GM12878 (cell line): Measurements from ENCODE around the gene HPSE2. TPM values are rescaled to one million over a fixed set of nuclear protein-coding genes. Genes with fewer than 3 reads are reported as not detected.

ENCODE experiments used
- ATAC-seq: fragments of 200-7000 bp; cut with Tn5 transposase; 3 replicates; pipeline ENCODE4 v1.9.1; 2020; ENCODE audit warnings: mild to moderate bottlenecking, moderate library complexity
- BruUV-seq: library from RNA; stranded (reverse); fragments of 400-500 nt; replicated peaks from 2 replicates; lab custom pipeline; 2021; lab: Mats Ljungman, UMichigan
- CTCF ChIA-PET: fragments of 300-600 bp; sonication (Branson Sonifier 250); formaldehyde crosslinking; extraction: SDS; loops from one replicate; lab custom pipeline; 2021; ENCODE audit warnings: inconsistent platforms; lab: Yijun Ruan, JAX
- POLR2A ChIA-PET: fragments of 350-600 bp; formaldehyde crosslinking; extraction: SDS; loops from one replicate; lab custom pipeline; 2021; ENCODE audit warnings: inconsistent platforms; lab: Charles Lee
- RAD21 ChIA-PET: fragments of 300-600 bp; sonication (Branson Sonifier 250); formaldehyde crosslinking; loops from one replicate; lab custom pipeline; 2023; ENCODE audit warnings: antibody characterized with exemption; ENCODE audit not compliant: unreplicated experiment; lab: Charles Lee
- SMC1A ChIA-PET: fragments of 300-600 bp; sonication (Branson Sonifier 250); formaldehyde crosslinking; loops from one replicate; lab custom pipeline; 2023; ENCODE audit not compliant: unreplicated experiment, uncharacterized antibody; lab: Charles Lee
- DNase-seq: peaks from one replicate; pipeline ENCODE4 v3.0.0-alpha.2; 2011; ENCODE audit warnings: low read depth, low spot score
- FAIRE-seq: peaks from 3 replicates; lab custom pipeline; 2011; peaks lifted over from hg19 to GRCh38; lab: Jason Lieb, UNC
- H2AFZ ChIP-seq: 2 replicates; pipeline ENCODE4 v1.6.0; 2011; ENCODE audit warnings: low read depth, low read length, control low read depth; ENCODE audit not compliant: control insufficient read depth
- H3K27ac ChIP-seq: 2 replicates; pipeline ENCODE4 v1.5.1; 2011; ENCODE audit warnings: control low read depth; ENCODE audit not compliant: control insufficient read depth, insufficient read depth
- H3K27me3 ChIP-seq, 2 experiments: replicated peaks in 1 of 2; 2 replicates each; pipeline versions ENCODE4 v1.6.0 to v1.6.1; 2011; ENCODE audit warnings: low read length in 1 of 2; ENCODE audit not compliant: control insufficient read depth in 2 of 2, insufficient read depth in 2 of 2
- H3K36me3 ChIP-seq, 2 experiments: 2 replicates each; pipeline ENCODE4 v1.5.1; 2011; ENCODE audit warnings: low read length in 1 of 2; ENCODE audit not compliant: control insufficient read depth in 2 of 2, insufficient read depth in 2 of 2
- H3K4me1 ChIP-seq: 2 replicates; pipeline ENCODE4 v1.6.1; 2011; ENCODE audit warnings: mild to moderate bottlenecking, low read length, moderate library complexity, mixed read lengths; ENCODE audit not compliant: control insufficient read depth, insufficient read depth
- H3K4me2 ChIP-seq: 2 replicates; pipeline ENCODE4 v1.6.0; 2011; ENCODE audit warnings: control low read depth; ENCODE audit not compliant: control insufficient read depth, insufficient read depth
- H3K4me3 ChIP-seq: fragments of 200-600 bp; sonication (generic); 2 replicates; pipeline ENCODE4 v1.5.1; 2016
- H3K79me2 ChIP-seq: 2 replicates; pipeline ENCODE4 v1.6.0; 2011; ENCODE audit warnings: low read length; ENCODE audit not compliant: control insufficient read depth, insufficient read depth
- H3K9ac ChIP-seq: 2 replicates; pipeline ENCODE4 v1.8.0; 2011; ENCODE audit warnings: low read length, control low read depth, mixed read lengths; ENCODE audit not compliant: control insufficient read depth, insufficient read depth
- H3K9me3 ChIP-seq: replicated peaks from 3 replicates; pipeline ENCODE4 v1.5.1; 2011; ENCODE audit warnings: mild to moderate bottlenecking, low read length; ENCODE audit not compliant: control insufficient read depth, insufficient read depth
- H4K20me1 ChIP-seq: 2 replicates; pipeline ENCODE4 v1.6.0; 2011; ENCODE audit not compliant: control insufficient read depth, insufficient read depth
- CBFB ChIP-seq: IDR thresholded peaks from 2 replicates; pipeline ENCODE4 v1.6.1; 2016; ENCODE audit warnings: antibody characterized with exemption, low read depth
- ELK1 ChIP-seq: IDR thresholded peaks from 2 replicates; pipeline ENCODE4 v1.6.1; 2012; ENCODE audit warnings: low read depth, low read length, improper control_type of control experiment
- EZH2 ChIP-seq: IDR thresholded peaks from 2 replicates; pipeline ENCODE4 v1.6.1; 2012; ENCODE audit warnings: low read depth, mild to moderate bottlenecking, control low read depth, inconsistent platforms, low read length, borderline replicate concordance; ENCODE audit not compliant: control insufficient read depth
- GABPA ChIP-seq: IDR thresholded peaks from 2 replicates; pipeline ENCODE4 v1.6.1; 2014; ENCODE audit warnings: antibody characterized with exemption, low read depth, mild to moderate bottlenecking, inconsistent platforms
- GATAD2B ChIP-seq: fragments of 450-650 bp; conservative IDR thresholded peaks from 2 replicates; pipeline ENCODE4 v1.6.1; 2017; ENCODE audit warnings: low read depth, mild to moderate bottlenecking, moderate library complexity
- HSF1 ChIP-seq: fragments of 150-350 bp; IDR thresholded peaks from 2 replicates; pipeline ENCODE4 v1.6.1; 2014; ENCODE audit warnings: mild to moderate bottlenecking, low read depth, low read length
- POU2F2 ChIP-seq: IDR thresholded peaks from 3 replicates; pipeline ENCODE4 v1.6.1; 2011; ENCODE audit warnings: low read depth, mild to moderate bottlenecking, low read length, borderline replicate concordance
- RAD21 ChIP-seq: IDR thresholded peaks from 2 replicates; pipeline ENCODE4 v1.6.1; 2011; ENCODE audit warnings: mild to moderate bottlenecking, low read depth, low read length, moderate library complexity; ENCODE audit not compliant: insufficient read depth
- RFX5 ChIP-seq: IDR thresholded peaks from 2 replicates; pipeline ENCODE4 v1.6.1; 2011; ENCODE audit warnings: low read depth, low read length, improper control_type of control experiment
- TCF7 ChIP-seq: IDR thresholded peaks from 2 replicates; pipeline ENCODE4 v1.6.1; 2014; ENCODE audit warnings: antibody characterized with exemption, borderline replicate concordance
- ZBTB33 ChIP-seq: fragments of 450-650 bp; IDR thresholded peaks from 2 replicates; pipeline ENCODE4 v1.6.1; 2017; ENCODE audit warnings: mild to moderate bottlenecking
- in situ Hi-C: fragments of 300-500 bp; cut with MboI; formaldehyde crosslinking; loops from 9 replicates; pipeline ENCODE4 v1.14.3; 2018; ENCODE audit warnings: mixed read lengths
- intact Hi-C: fragments of 100-400 bp; cut with micrococcal nuclease; formaldehyde crosslinking; loops from one replicate; pipeline ENCODE4 v1.14.2; 2022; ENCODE audit not compliant: unreplicated experiment
- polyA plus RNA-seq, 11 experiments: library from polyadenylated mRNA; depleted of rRNA in 4 of 11; unstranded in 6 of 11; stranded (reverse) in 5 of 11; fragments of >200 nt; fragmentation: Nextera tagmentation in 4 of 11; fragmentation: Illumina TruSeq in 1 of 11; extraction: Ambion mirVana in 4 of 11; extraction: Trizol in 1 of 11; gene quantifications; 1 replicate in 1 of 11; 2 replicates in 10 of 11; pipeline versions ENCODE4 v1.2.1 to v1.2.3, GENCODE V29; 2011 to 2016; ENCODE audit warnings: inconsistent platforms in 2 of 11, missing spikeins in 2 of 11, low read depth in 1 of 11
- total RNA-seq, 4 experiments: library from RNA; depleted of rRNA in 3 of 4; stranded (reverse); fragments of >200 nt in 3 of 4; fragmentation: Illumina TruSeq in 1 of 4; extraction: Trizol in 1 of 4; gene quantifications; 2 replicates each; pipeline versions ENCODE4 v1.2.1 to v1.2.3, GENCODE V29; 2013 to 2021

Gene HPSE2
- total and polyA plus RNA-seq, 10 of the 15 experiments (the other 5 are each of a cell fraction or from before 2014, with no cell fraction given), result 0.06 TPM; not detected in 9

- no peak for TF ChIP-seq GATAD2B
Observed at GRCh38 chr10:99008054-99008453, 227.6 kb downstream of the HPSE2 start (continued).

- ChIA-PET CTCF (no interaction called here), POLR2A (no interaction called here), RAD21 (no interaction called here), SMC1A (no interaction called here)
- Histone ChIP-seq H3K4me2 (no peak overlapping the region), H3K27ac (no peak overlapping the region), H3K9ac (no peak overlapping the region), H3K36me3 (no peaks in the 10 kb centered on the region), H3K9me3 (peaks cover 6% of the 10 kb centered on the region), H3K27me3 (no peaks in the 10 kb centered on the region), H3K4me3 (no peak overlapping the region), H3K79me2 (no peaks in the 10 kb centered on the region), H3K4me1 (no peaks in the 10 kb centered on the region), H4K20me1 (no peaks in the 10 kb centered on the region), H2AFZ (no peak overlapping the region)
- FAIRE-seq (no peak), DNase-seq (no peak), ATAC-seq (no peak)
- no peak for TF ChIP-seq POU2F2
- no peak for TF ChIP-seq TCF7
- TF ChIP-seq ELK1, result no peak
- no peak for TF ChIP-seq EZH2
- TF ChIP-seq HSF1, result no peak
- no peak for TF ChIP-seq CBFB
- TF ChIP-seq RFX5, result no peak
- TF ChIP-seq RAD21, result no peak
- no peak for TF ChIP-seq GABPA
- no peak for TF ChIP-seq ZBTB33
- intact Hi-C loops, result no loop called here
- in situ Hi-C loops, result no loop called here
- no TSS peak for BruUV-seq
Observed at GRCh38 chr10:99007457-99007856, 228.2 kb downstream of the HPSE2 start.
